Measurements from ENCODE around the gene KCNIP4. TPM values are rescaled to one million over a fixed set of nuclear protein-coding genes. Genes with fewer than 3 reads are reported as not detected.
"Not testable (repeated sequence)": the region's sequence is repeated elsewhere in the genome, so short reads cannot be mapped to it uniquely, and the experiment has no call there.

The KCNIP4 gene
- total and polyA plus RNA-seq, 12 donors, result 0.15 TPM; not detected in 11

GRCh38 chr4:21367567-21367966 lies 581.0 kb downstream of the KCNIP4 start:
- 55 to 77% methylated on average over 2 of the region's 2 CpGs for WGBS, 2 donors
- no peaks in the 10 kb centered on the region for H3K36me3 ChIP-seq
- no peaks in the 10 kb centered on the region for H3K27me3 ChIP-seq
- no peak for DNase-seq
- no peak for ATAC-seq
- no peak overlapping the region for H3K27ac ChIP-seq
- intact Hi-C loops (cut with DNase I), result no loop called here
- H3K4me1 ChIP-seq, result no peaks in the 10 kb centered on the region
- TF ChIP-seq CTCF (IDR thresholded peaks at IDR 0.05), result no peak
- no peaks in the 10 kb centered on the region for H3K9me3 ChIP-seq
- no peak overlapping the region for H3K4me3 ChIP-seq

- 35 to 43% methylated on average over 1 of the region's 1 CpG for WGBS, 2 donors
- no peak for DNase-seq
- Histone ChIP-seq H3K9me3 (no peaks in the 10 kb centered on the region), H3K4me1 (no peaks in the 10 kb centered on the region), H3K27me3 (no peaks in the 10 kb centered on the region), H3K27ac (no peak overlapping the region), H3K36me3 (no peaks in the 10 kb centered on the region), H3K4me3 (no peak overlapping the region)
- intact Hi-C loops (cut with DNase I), result no loop called here
- TF ChIP-seq CTCF (IDR thresholded peaks at IDR 0.05), result no peak
- ATAC-seq, result no peak
Measured at GRCh38 chr4:21366840-21367239, 581.7 kb downstream of the KCNIP4 start.

GRCh38 chr4:21366312-21366711 lies 582.3 kb downstream of the KCNIP4 start:
- no peak overlapping the region for H3K27ac ChIP-seq
- H3K9me3 ChIP-seq, result peaks cover 0 to under 1% (median 0%) of the 10 kb centered on the region in 11 donors
- no peak for TF ChIP-seq CTCF (IDR thresholded peaks at IDR 0.05)
- H3K36me3 ChIP-seq, result no peaks in the 10 kb centered on the region
- no peak overlapping the region for H3K4me3 ChIP-seq
- H3K27me3 ChIP-seq, result no peaks in the 10 kb centered on the region
- 28 to 35% methylated on average over 2 of the region's 2 CpGs for WGBS, 2 donors
- no peaks in the 10 kb centered on the region for H3K4me1 ChIP-seq
- no peak for DNase-seq
- no peak for ATAC-seq
- intact Hi-C loops (cut with DNase I), result no loop called here

GRCh38 chr4:21363701-21364100 lies 584.9 kb downstream of the KCNIP4 start:
- ATAC-seq (no peak), DNase-seq (no peak)
- WGBS, 2 donors, result 50 to 67% methylated on average over 1 of the region's 1 CpG
- no peaks in the 10 kb centered on the region for H3K27me3 ChIP-seq
- no peak for TF ChIP-seq CTCF (IDR thresholded peaks at IDR 0.05)
- intact Hi-C loops (cut with DNase I), result no loop called here
- no peak overlapping the region for H3K4me3 ChIP-seq
- H3K36me3 ChIP-seq, result no peaks in the 10 kb centered on the region
- H3K9me3 ChIP-seq, result peaks cover 0 to 3% (median 0%) of the 10 kb centered on the region in 11 donors
- no peaks in the 10 kb centered on the region for H3K4me1 ChIP-seq
- no peak overlapping the region for H3K27ac ChIP-seq

GRCh38 chr4:21352354-21352753 lies 596.2 kb downstream of the KCNIP4 start:
- H3K4me1 ChIP-seq; H3K27ac ChIP-seq; ATAC-seq; H3K27me3 ChIP-seq; H3K4me3 ChIP-seq; H3K36me3 ChIP-seq; DNase-seq; intact Hi-C loops (cut with DNase I): not testable (repeated sequence)
- WGBS, 2 donors, result 78 to 90% methylated on average over 4 of the region's 4 CpGs
- peaks cover 0 to 42% (median 4%) of the 10 kb centered on the region in 11 donors for H3K9me3 ChIP-seq

Data from heart right ventricle (tissue), 16 donors.